Measurements from ENCODE around the gene ADGRB3. TPM values are rescaled to one million over a fixed set of nuclear protein-coding genes. Genes with fewer than 3 reads are reported as not detected.
A peak's percentile ranks its signal among the peaks of the same experiment; 100 is the strongest.

ADGRB3 gene
- total RNA-seq, 2 experiments from 2014 or later, result not detected

GRCh38 chr6:68637782-68638181 is 2.7 kb downstream of the ADGRB3 start:
- no peak for DNase-seq
- Mint-ChIP-seq H3K36me3 (ENCODE audit: low read depth) (peaks cover 3% of the 10 kb centered on the region), H3K27me3 (peaks cover 53% of the 10 kb centered on the region), H3K9me3 (no peaks in the 10 kb centered on the region), H3K4me3 (no peak overlapping the region), H3K4me1 (peaks cover 18% of the 10 kb centered on the region), H3K27ac (no peak overlapping the region)
- ChIA-PET POLR2A (no interaction called here), CTCF (interaction anchor here (0.6 kb wide), 1 partner anchor 1797 kb away, joined by 6 read pairs; no protein-coding TSS in a partner anchor)

- CTCF ChIA-PET, result no interaction called here
- H3K9me3 Mint-ChIP-seq, result no peaks in the 10 kb centered on the region
- H3K27me3 Mint-ChIP-seq, result peaks cover 47% of the 10 kb centered on the region
- H3K36me3 Mint-ChIP-seq (ENCODE audit: low read depth), result peaks cover 3% of the 10 kb centered on the region
- no peak overlapping the region for H3K27ac Mint-ChIP-seq
- H3K4me3 Mint-ChIP-seq, result no peak overlapping the region
- peak; percentile 24 for DNase-seq
- H3K4me1 Mint-ChIP-seq, result peaks cover 18% of the 10 kb centered on the region
- POLR2A ChIA-PET, result no interaction called here
Measured at GRCh38 chr6:68638230-68638900, 3.3 kb downstream of the ADGRB3 start.

- H3K9me3 Mint-ChIP-seq, result no peaks in the 10 kb centered on the region
- H3K4me3 Mint-ChIP-seq, result no peak overlapping the region
- peaks cover 15% of the 10 kb centered on the region for H3K4me1 Mint-ChIP-seq
- no peak overlapping the region for H3K27ac Mint-ChIP-seq
- peaks cover 3% of the 10 kb centered on the region for H3K36me3 Mint-ChIP-seq (ENCODE audit: low read depth)
- no peak for DNase-seq
- POLR2A ChIA-PET, result no interaction called here
- H3K27me3 Mint-ChIP-seq, result peaks cover 40% of the 10 kb centered on the region
- CTCF ChIA-PET, result no interaction called here
Measured at GRCh38 chr6:68639211-68639610, 4.1 kb downstream of the ADGRB3 start.

GRCh38 chr6:68639826-68640490 is 4.9 kb downstream of the ADGRB3 start:
- CTCF ChIA-PET, result no interaction called here
- Mint-ChIP-seq H3K4me1 (peaks cover 10% of the 10 kb centered on the region), H3K27me3 (peaks cover 35% of the 10 kb centered on the region), H3K27ac (no peak overlapping the region), H3K9me3 (no peaks in the 10 kb centered on the region), H3K4me3 (no peak overlapping the region), H3K36me3 (ENCODE audit: low read depth) (peaks cover 3% of the 10 kb centered on the region)
- no peak for DNase-seq
- POLR2A ChIA-PET, result no interaction called here

GRCh38 chr6:68640491-68640835 is 5.4 kb downstream of the ADGRB3 start:
- ChIA-PET CTCF (no interaction called here), POLR2A (no interaction called here)
- Mint-ChIP-seq H3K9me3 (no peaks in the 10 kb centered on the region), H3K4me1 (peaks cover 6% of the 10 kb centered on the region), H3K4me3 (no peak overlapping the region), H3K27ac (no peak overlapping the region), H3K36me3 (ENCODE audit: low read depth) (peaks cover 3% of the 10 kb centered on the region), H3K27me3 (peaks cover 31% of the 10 kb centered on the region)
- no peak for DNase-seq

- H3K27ac Mint-ChIP-seq, result no peak overlapping the region
Measured at GRCh38 chr6:68641172-68641571, 6.1 kb downstream of the ADGRB3 start.

GRCh38 chr6:68642081-68642480 is 7.0 kb downstream of the ADGRB3 start:
- H3K36me3 Mint-ChIP-seq (ENCODE audit: low read depth), result no peaks in the 10 kb centered on the region
- H3K27me3 Mint-ChIP-seq, result peaks cover 19% of the 10 kb centered on the region
- no peak overlapping the region for H3K27ac Mint-ChIP-seq
- H3K4me1 Mint-ChIP-seq, result no peaks in the 10 kb centered on the region
- POLR2A ChIA-PET, result no interaction called here
- no peak for DNase-seq
- H3K4me3 Mint-ChIP-seq, result no peak overlapping the region
- CTCF ChIA-PET, result no interaction called here
- no peaks in the 10 kb centered on the region for H3K9me3 Mint-ChIP-seq

More at GRCh38 chr6:68641172-68641571, 6.1 kb downstream of the ADGRB3 start:
- ChIA-PET CTCF (no interaction called here), POLR2A (no interaction called here)
- H3K4me3 Mint-ChIP-seq, result no peak overlapping the region
- peaks cover 24% of the 10 kb centered on the region for H3K27me3 Mint-ChIP-seq
- DNase-seq, result no peak
- H3K4me1 Mint-ChIP-seq, result peaks cover under 1% of the 10 kb centered on the region
- H3K9me3 Mint-ChIP-seq, result no peaks in the 10 kb centered on the region
- no peaks in the 10 kb centered on the region for H3K36me3 Mint-ChIP-seq (ENCODE audit: low read depth)

GRCh38 chr6:68642977-68643376 is 7.9 kb downstream of the ADGRB3 start:
- Mint-ChIP-seq H3K4me3 (no peak overlapping the region), H3K36me3 (ENCODE audit: low read depth) (no peaks in the 10 kb centered on the region), H3K27me3 (peaks cover 11% of the 10 kb centered on the region), H3K4me1 (no peaks in the 10 kb centered on the region), H3K9me3 (no peaks in the 10 kb centered on the region), H3K27ac (no peak overlapping the region)
- DNase-seq, result no peak
- POLR2A ChIA-PET, result no interaction called here
- CTCF ChIA-PET, result no interaction called here

- H3K36me3 Mint-ChIP-seq (ENCODE audit: low read depth), result no peaks in the 10 kb centered on the region
- POLR2A ChIA-PET, result no interaction called here
- H3K4me1 Mint-ChIP-seq, result no peaks in the 10 kb centered on the region
- H3K9me3 Mint-ChIP-seq, result no peaks in the 10 kb centered on the region
- H3K27ac Mint-ChIP-seq, result no peak overlapping the region
- no peaks in the 10 kb centered on the region for H3K27me3 Mint-ChIP-seq
- no peak overlapping the region for H3K4me3 Mint-ChIP-seq
- no peak for DNase-seq
- CTCF ChIA-PET, result no interaction called here
Measured at GRCh38 chr6:68649669-68650068, 14.6 kb downstream of the ADGRB3 start.

GRCh38 chr6:68650142-68650541 is 15.1 kb downstream of the ADGRB3 start:
- Mint-ChIP-seq H3K36me3 (ENCODE audit: low read depth) (no peaks in the 10 kb centered on the region), H3K27me3 (no peaks in the 10 kb centered on the region), H3K9me3 (no peaks in the 10 kb centered on the region), H3K27ac (no peak overlapping the region), H3K4me3 (no peak overlapping the region), H3K4me1 (no peaks in the 10 kb centered on the region)
- ChIA-PET POLR2A (no interaction called here), CTCF (no interaction called here)
- no peak for DNase-seq

- H3K27ac Mint-ChIP-seq, result no peak overlapping the region
- H3K4me3 Mint-ChIP-seq, result no peak overlapping the region
- DNase-seq, result no peak
- CTCF ChIA-PET, result no interaction called here
- no peaks in the 10 kb centered on the region for H3K9me3 Mint-ChIP-seq
- H3K36me3 Mint-ChIP-seq (ENCODE audit: low read depth), result no peaks in the 10 kb centered on the region
- POLR2A ChIA-PET, result no interaction called here
- no peaks in the 10 kb centered on the region for H3K4me1 Mint-ChIP-seq
- H3K27me3 Mint-ChIP-seq, result no peaks in the 10 kb centered on the region
Measured at GRCh38 chr6:68651011-68651985, 16.2 kb downstream of the ADGRB3 start.

GRCh38 chr6:68652117-68652536 is 17.0 kb downstream of the ADGRB3 start:
- POLR2A ChIA-PET, result no interaction called here
- H3K27me3 Mint-ChIP-seq, result no peaks in the 10 kb centered on the region
- no peak for DNase-seq

GRCh38 chr6:68653074-68653705 is 18.1 kb downstream of the ADGRB3 start:
- Mint-ChIP-seq H3K36me3 (ENCODE audit: low read depth) (no peaks in the 10 kb centered on the region), H3K4me3 (no peak overlapping the region), H3K4me1 (no peaks in the 10 kb centered on the region), H3K27ac (no peak overlapping the region), H3K27me3 (no peaks in the 10 kb centered on the region), H3K9me3 (no peaks in the 10 kb centered on the region)
- POLR2A ChIA-PET, result no interaction called here
- CTCF ChIA-PET, result no interaction called here
- DNase-seq, result no peak

More at GRCh38 chr6:68652117-68652536, 17.0 kb downstream of the ADGRB3 start:
- Mint-ChIP-seq H3K4me1 (no peaks in the 10 kb centered on the region), H3K4me3 (no peak overlapping the region), H3K9me3 (no peaks in the 10 kb centered on the region), H3K27ac (no peak overlapping the region), H3K36me3 (ENCODE audit: low read depth) (no peaks in the 10 kb centered on the region)
- CTCF ChIA-PET, result no interaction called here
